AG04449 (cell line): ENCODE data around the gene CYSLTR2.

Source experiments
- CTCF ChIA-PET: fragments of 350-600 bp; formaldehyde crosslinking; extraction: SDS; loops from one replicate; lab custom pipeline; 2021; ENCODE audit warnings: antibody characterized with exemption; lab: Yijun Ruan, JAX
- POLR2A ChIA-PET: fragments of 400-600, 350-600 bp; formaldehyde crosslinking; extraction: SDS; loops from one replicate; lab custom pipeline; 2020; ENCODE audit warnings: antibody characterized with exemption, inconsistent platforms; lab: Yijun Ruan, JAX
- DNase-seq: peaks from one replicate; pipeline ENCODE4 v3.0.0-alpha.2; 2010; ENCODE audit warnings: low read depth, low spot score
- H3K4me3 ChIP-seq: 2 replicates; pipeline ENCODE4 v1.5.1; 2011; ENCODE audit warnings: low read depth, mild to moderate bottlenecking, control low read depth, low read length
- TF ChIP-seq, protein P1 (sequence below): IDR thresholded peaks from one replicate; pipeline ENCODE4 v1.5.1; 2011; ENCODE audit warnings: mild to moderate bottlenecking, moderate library complexity, low read length, control low read depth, inconsistent platforms; ENCODE audit not compliant: insufficient read depth; ENCODE audit errors: missing control alignments

Gene CYSLTR2

DNA sequence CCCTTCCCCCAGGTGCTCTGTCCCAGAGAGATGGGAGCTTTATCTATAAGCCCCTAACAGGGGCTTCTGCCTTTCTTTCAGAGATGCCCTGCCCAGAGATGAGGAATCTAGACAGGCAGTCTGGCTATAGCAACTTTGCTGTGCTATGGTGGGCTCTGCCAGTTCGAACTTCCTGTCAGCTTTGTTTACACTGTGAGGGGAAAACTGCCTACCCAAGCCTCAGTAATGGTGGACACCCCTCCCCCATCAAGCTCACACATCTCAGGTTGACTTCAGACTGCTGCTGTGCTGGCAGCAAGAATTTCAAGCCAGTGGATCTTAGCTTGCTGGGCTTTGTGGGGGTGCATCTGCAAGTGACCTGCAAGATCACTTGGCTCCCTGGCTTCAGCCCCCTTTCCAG lies 21.5 kb downstream of the CYSLTR2 start:
- CTCF ChIA-PET: no interaction called here
- TF ChIP-seq, protein P1, sequence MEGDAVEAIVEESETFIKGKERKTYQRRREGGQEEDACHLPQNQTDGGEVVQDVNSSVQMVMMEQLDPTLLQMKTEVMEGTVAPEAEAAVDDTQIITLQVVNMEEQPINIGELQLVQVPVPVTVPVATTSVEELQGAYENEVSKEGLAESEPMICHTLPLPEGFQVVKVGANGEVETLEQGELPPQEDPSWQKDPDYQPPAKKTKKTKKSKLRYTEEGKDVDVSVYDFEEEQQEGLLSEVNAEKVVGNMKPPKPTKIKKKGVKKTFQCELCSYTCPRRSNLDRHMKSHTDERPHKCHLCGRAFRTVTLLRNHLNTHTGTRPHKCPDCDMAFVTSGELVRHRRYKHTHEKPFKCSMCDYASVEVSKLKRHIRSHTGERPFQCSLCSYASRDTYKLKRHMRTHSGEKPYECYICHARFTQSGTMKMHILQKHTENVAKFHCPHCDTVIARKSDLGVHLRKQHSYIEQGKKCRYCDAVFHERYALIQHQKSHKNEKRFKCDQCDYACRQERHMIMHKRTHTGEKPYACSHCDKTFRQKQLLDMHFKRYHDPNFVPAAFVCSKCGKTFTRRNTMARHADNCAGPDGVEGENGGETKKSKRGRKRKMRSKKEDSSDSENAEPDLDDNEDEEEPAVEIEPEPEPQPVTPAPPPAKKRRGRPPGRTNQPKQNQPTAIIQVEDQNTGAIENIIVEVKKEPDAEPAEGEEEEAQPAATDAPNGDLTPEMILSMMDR: no peak
- DNase-seq: no peak
- H3K4me3 ChIP-seq: no peak overlapping the region
- POLR2A ChIA-PET: no interaction called here

DNA sequence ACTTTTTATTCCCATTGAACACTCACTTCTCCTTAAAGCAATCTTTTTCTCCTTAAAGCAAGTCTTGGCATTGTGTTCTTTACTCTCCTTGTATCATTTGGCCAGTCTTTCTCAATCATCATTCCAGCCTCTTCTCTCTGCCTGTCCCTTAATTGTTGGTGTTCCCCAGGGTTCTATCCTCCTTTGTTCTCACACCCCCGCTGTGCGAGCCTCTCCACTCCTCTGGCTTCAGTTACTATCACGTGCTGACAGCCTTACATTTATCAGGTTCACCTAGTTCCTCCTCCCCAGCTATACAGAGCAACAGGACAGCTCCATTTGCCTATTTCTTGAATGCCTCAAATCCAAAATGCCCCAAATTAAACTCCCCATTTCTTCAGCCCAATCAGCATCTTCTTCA lies 24.6 kb downstream of the CYSLTR2 start:
- no peak for DNase-seq
- POLR2A ChIA-PET: no interaction called here
- TF ChIP-seq, protein P1: no peak
- H3K4me3 ChIP-seq: no peak overlapping the region
- CTCF ChIA-PET: no interaction called here

DNA sequence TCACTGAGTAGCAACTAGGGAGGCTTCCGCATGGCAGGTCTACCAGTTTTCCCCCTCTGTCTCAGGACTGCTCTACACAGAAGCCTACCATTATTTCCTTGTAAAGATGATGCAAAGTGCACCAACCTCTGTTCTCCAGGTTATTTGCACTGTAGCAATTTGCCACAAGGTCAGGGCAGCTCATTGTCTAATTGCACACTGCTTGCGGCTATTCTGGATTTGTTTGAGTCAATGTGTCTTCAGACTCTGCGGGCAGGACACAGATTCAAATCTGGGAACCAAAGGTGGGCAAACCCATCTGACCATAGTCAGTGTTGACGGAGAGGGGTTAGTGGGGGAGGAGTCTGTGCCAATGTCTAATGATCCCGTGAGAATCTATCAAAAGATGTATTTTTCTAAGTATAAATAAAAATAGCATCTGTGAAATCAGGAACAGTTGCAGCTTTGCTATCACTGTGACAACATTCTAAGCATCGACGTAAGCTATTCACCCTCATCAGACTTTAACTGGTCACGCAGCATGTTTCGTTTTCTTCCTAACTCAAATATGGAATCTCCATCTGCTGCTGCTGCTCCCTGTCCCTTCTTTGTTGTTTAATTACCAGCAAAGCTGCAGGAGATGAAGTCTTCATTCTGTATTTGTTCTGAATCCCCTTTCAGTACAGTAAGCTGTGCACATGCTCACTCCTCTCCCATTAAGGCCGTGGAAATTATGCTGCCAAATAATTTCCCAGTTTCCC lies 26.4 kb downstream of the CYSLTR2 start:
- no peak for DNase-seq
- ChIA-PET CTCF (no interaction called here), POLR2A (no interaction called here)
- TF ChIP-seq, protein P1: no peak
- no peak overlapping the region for H3K4me3 ChIP-seq

DNA sequence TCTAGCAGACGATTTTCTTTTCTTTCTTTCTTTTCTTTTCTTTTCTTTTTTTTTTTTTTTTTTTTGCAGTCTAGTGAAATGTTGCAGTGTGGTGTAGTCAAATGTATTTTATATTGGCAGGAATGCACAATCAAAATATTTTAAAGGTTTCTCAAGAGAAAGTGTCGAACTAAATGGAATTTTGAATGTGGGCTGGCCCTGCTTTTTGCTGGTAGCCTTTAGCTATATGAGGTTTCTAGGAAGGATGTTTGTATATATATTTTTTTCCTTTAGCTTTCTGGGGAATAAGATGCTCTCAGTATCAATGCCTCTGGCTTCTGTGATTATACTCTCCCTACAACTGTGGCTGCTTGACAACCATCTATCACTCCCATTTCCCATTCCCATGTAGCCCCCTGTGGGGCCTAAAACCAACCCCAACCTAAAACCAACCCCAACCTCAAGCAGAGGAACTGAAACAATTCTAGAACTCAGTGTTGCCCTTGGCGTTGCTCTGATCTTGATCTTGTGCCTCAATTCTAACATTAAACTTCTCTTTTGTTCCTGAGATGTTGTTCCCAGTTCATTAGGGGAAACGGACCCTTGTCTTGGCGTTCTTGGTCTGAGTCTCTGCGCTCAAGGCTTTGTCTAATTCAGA lies 27.1 kb downstream of the CYSLTR2 start:
- POLR2A ChIA-PET: no interaction called here
- CTCF ChIA-PET: no interaction called here
- TF ChIP-seq, protein P1: no peak
- DNase-seq: no peak
- H3K4me3 ChIP-seq: no peak overlapping the region

DNA sequence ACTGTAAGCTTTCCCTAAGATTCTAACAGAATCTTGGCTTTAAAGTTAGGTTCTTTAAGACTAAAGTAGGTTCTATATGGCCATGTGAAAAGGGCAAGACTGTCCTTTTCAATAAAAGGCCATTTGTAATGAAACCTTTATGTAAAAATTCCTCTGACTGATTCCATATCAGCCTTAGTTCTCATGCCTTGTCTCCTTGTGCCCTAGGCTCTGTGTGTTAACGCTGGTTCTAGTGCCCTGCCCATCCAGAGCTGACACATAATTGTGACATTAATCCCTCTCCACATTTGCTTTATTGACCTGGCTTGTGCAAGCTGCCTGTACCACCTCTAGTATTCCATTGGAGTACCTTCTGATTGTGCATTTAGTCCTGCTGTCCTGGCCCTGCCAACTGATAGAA lies 28.2 kb downstream of the CYSLTR2 start:
- DNase-seq: no peak
- H3K4me3 ChIP-seq: no peak overlapping the region
- TF ChIP-seq, protein P1: no peak
- POLR2A ChIA-PET: no interaction called here
- CTCF ChIA-PET: no interaction called here

DNA sequence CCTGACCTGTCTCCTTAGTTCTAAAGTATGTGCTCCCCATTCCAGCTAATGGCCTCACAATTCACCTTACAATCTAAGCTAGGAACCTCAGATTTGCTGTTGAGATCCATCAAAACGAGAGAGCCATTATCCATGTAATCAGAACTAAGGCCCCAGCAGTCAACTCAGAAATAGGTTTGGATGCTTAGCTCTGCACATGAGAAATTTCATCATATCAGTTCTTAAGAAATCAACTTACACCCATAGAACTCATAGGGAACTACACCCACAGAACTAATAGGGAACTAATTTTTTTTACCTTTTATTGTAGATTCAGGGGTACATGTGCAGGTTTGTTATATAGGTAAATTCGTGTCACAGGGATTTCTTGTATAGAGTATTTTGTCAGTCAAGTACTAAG lies 28.7 kb downstream of the CYSLTR2 start:
- no peak for DNase-seq
- TF ChIP-seq, protein P1: no peak
- ChIA-PET POLR2A (no interaction called here), CTCF (no interaction called here)
- H3K4me3 ChIP-seq: no peak overlapping the region
